NCI-H460 (cell line): ENCODE results near the gene MYMK. TPM values are rescaled to one million over a fixed set of nuclear protein-coding genes. Genes with fewer than 3 reads are reported as not detected.
"Not testable (repeated sequence)": the region's sequence is repeated elsewhere in the genome, so short reads cannot be mapped to it uniquely, and the experiment has no call there.

ENCODE experiments used
- DNase-seq: peaks from one replicate; pipeline ENCODE4 v3.0.0-alpha.2; 2016; ENCODE audit warnings: low read depth; ENCODE audit errors: extremely low read depth
- polyA plus RNA-seq: library from polyadenylated mRNA; depleted of rRNA; stranded (reverse); fragments of >200 nt; gene quantifications from 2 replicates; pipeline ENCODE4 v1.2.3, GENCODE V29; 2014; cell fraction: nucleus; rRNA removed
- total RNA-seq: library from RNA; depleted of rRNA; stranded (reverse); fragments of >200 nt; shearing (Covaris generic); gene quantifications from 2 replicates; pipeline ENCODE4 v1.2.3, GENCODE V29; 2014; rRNA removed

MYMK gene, protein sequence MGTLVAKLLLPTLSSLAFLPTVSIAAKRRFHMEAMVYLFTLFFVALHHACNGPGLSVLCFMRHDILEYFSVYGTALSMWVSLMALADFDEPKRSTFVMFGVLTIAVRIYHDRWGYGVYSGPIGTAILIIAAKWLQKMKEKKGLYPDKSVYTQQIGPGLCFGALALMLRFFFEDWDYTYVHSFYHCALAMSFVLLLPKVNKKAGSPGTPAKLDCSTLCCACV
- total RNA-seq, result not detected in 2 replicates
- not detected in 2 replicates for polyA plus RNA-seq

DNA sequence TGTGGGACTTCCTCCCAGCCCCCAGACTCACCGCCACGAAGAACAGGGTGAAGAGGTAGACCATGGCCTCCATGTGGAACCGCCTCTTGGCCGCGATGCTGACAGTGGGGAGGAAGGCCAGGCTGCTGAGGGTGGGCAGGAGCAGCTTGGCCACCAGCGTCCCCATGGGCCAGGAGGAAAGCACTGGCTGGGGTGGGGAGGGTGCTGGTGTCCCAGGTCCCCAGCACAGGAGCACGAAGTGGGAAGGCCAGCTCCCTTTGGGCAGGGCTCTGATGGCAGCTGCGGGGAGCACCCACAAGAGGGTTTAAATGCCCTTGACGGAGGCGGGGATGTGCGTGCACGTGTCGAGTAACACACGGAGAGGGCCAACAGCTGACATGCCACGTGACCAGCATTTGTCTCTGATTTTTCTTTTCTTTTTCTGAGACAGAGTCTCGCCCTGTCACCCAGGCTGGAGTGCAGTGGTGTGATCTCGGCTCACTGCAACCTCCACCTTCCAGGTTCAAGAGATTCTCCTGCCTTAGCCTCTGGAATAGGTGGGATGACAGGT is at the start of gene MYMK:
MYMK (minus strand) TSS at position 281 of the 550 bp plus-strand sequence; CDS start at position 166, 115 bp downstream.
- DNase-seq, result no peak

DNA sequence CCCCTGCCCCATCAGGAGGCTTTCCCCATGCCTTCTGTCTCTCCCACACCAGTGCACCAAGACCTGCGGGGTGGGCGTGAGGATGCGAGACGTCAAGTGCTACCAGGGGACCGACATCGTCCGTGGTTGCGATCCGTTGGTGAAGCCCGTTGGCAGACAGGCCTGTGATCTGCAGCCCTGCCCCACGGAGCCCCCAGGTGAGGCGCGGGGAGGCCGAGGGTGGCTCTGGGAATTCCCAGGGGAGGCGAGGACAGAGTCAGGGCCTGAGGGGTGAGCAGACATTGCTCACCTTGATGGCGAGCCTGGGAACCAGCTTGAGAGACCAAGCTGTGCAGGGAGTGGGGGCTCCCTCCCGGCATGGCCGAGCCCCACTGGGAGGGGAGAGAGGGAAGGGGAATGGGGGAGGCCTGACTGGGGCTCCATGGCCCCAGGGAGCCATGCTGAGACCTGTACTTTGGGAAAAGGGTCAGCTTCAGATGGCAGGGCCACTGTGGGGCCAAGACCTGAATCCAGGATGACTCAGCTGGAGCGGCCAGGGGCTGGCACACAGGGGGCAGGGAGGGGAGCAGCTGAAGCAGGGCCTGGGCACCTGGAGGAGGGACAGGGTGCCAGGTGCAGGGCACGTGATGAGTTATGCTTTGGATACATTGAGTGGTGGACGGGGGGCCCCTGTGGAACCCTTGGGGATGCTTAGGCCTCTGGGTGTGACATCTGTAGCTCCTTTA is 49.2 kb upstream of the MYMK start:
- no peak for DNase-seq

DNA sequence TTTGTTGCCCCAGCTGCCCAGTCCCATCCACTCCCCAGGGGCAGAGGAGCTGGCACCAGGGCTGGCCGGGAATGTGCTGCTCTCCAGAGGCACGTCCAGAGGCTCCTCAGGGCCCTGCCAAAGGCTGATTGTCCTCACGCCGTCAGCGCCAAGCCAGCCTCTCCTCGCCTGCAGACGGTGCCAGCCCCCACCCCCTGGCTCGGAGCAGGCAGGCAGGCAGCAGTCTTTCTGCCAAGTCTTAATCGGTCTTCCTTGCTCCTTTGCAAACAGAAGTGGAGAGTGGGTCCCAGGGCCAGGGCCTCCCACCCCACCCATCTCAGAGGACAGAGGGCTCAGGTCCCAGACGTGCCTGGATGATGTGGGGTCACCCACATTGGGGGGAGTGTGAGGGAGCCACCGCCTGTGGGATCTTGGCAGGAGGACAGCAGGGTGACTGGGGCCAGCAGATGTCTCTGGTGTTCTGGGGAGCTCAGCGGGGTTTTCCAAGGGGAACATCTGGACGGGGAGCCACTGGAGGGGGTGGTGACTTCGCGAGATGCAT is 48.1 kb upstream of the MYMK start:
- no peak for DNase-seq

DNA sequence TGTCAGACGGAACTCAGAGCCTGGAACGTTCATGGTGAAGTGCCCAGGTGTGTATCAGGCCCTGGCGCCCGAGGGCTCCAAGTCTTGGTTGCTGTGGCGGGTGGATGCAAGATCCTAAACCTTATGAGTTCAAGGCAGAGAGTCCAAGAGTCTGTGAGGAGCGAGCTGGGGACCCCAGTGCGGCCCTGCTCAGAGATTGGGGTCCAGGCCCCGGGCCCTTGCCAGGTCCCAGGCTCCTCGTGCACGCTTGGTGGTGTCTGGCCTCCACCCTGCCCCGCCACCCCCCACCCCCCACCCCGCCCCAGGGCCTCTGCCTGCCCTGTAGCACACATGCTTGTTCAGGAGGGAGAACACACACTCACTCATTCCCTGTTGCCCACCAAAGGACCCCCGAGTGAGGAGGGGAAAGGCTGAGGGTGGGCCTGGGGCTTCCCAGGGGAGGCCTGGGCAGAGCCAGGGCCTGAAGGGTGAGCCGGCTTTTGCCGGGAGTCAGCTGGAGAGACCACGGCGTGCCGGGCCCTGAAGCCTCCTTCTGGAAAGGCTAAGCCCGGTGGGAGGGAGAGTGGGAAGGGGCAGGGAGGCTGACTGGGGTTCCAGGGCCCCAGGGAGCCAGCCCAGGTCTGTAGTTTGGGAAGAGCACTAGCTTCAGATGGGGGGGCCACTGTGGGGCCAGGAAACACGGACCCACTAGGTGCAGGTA is 47.3 kb upstream of the MYMK start:
- no peak for DNase-seq

DNA sequence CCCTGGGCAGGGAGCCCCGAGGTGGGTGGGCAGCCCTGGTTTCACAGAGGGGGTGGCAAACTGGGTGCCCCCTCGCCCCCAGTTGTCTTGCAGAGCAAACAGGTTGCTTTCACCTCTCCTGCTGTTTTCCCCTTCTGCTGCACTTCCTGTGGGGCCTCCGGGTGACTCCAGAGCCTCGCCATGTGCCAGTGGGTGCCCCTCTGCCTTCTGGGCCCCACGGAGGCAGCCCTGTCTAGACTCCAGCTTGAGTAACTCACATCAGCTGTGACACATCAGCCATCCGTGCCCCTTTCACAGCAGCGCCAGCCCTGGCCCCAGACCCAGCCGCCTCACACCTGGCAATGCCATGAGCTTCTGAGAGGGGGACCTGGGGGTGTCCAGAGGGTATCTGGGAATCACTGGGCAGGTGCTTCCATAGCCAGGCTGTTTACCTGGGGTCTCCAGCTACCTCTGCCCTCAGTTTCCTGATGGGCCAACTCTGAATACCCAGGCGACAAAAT is 46.7 kb upstream of the MYMK start:
- DNase-seq, result no peak

DNA sequence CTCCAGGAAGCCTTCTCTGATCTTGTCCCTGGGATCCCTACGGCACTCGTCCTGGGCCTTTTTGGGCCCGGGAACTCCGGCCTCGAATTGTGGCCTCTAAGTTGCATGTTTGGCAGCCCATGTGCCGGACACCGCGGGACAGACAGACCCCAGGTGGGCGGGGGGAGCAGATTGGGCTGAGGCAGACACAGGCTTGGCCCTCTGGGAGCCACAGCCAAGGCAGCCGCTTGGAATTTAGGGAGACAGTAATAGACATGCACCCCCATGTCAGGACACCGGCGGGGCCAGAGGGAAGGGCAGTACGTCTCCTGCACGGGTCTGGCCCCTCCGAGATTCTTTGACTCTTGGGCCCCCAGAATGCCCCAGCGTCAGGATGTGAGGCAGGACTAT is 45.9 kb upstream of the MYMK start:
- no peak for DNase-seq

DNA sequence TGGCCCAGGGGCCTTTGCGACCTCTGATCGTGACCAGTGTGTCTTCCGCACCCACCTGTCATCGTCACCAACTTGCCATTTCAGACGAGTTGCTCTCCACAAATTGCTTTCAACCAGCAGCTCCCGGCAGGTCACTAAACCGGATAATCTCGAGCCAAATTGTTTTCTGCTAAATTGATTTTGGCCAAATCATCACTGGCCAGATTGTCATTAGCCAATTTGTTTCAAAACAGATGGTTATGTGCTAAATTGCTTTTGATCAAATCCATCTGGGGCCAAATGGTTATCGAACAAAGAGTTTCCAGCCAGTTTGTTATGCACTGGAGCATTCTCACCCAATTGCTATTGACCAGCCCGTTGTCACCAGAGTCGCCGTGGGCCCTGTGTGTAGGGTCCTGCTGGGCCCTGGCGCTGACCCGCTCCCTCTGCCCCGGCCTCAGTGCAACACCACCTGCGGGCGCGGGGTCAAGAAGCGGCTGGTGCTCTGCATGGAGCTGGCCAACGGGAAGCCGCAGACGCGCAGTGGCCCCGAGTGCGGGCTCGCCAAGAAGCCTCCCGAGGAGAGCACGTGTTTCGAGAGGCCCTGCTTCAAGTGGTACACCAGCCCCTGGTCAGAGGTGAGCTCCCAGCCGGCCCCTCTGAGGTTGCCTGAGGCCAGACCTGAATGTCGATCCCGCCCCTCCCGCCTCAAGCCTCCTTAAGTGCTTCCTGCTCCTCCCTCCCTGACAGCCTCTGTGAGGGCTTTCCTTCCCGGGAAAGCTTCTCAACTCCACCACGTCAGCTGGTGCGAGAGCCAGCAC is 45.3 kb upstream of the MYMK start:
- DNase-seq, result no peak

DNA sequence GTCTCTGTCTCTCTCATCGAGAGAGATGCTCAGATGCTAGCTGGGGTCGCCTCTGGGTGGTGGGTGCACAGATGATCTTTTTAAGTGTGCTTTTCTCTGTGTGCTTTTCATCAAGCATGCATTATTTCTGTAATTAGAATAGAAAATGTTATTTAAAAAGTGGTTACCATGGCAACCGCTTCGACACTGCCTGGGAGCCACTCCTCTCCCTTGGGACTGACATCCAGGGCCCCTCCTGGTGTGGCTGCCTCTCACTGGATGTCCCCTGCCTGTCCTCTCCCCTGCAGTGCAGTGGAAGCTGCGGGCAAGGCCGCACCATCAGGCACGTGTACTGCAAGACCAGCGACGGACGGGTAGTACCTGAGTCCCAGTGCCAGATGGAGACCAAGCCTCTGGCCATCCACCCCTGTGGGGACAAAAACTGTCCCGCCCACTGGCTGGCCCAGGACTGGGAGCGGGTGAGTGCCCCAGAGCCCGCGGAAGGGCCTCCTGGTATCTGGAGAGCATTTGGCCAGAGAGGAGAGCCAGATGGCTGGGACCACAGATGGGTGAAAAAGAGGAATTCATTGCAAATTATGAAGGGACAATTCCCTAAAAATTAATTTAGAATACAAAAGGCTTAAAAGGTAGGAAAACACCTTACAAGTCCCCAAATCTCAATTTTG is 44.5 kb upstream of the MYMK start:
- no peak for DNase-seq

DNA sequence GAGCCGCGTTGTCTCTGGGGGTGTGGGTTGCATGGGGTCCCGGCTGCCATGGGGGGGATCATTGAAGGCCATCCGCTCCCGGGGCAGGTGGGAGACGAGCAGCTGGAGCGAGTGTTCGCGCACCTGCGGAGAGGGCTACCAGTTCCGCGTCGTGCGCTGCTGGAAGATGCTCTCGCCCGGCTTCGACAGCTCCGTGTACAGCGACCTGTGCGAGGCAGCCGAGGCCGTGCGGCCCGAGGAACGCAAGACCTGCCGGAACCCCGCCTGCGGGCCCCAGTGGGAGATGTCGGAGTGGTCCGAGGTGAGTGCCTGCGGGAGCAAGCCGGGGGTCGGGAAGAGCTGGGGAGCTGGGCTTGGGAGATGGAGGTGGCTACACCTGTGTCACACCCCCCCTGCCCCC is 43.4 kb upstream of the MYMK start:
- no peak for DNase-seq

DNA sequence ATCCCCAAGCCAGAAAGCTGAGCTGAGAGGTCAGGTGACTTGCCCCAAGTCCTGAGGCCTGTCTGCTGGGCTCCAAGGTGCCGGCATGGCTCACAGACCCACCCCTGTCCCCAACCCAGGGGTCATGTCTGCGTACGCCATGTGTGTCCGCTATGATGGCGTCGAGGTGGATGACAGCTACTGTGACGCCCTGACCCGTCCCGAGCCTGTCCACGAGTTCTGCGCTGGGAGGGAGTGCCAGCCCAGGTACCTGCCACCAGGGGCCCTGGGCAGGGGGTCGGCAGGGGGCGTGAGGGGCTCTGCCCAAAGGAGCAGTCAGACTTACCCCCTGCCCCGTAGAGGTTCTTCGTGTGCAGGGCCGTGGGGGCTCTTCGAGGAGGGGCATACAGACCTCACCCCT is 42.1 kb upstream of the MYMK start:
- DNase-seq, result no peak

DNA sequence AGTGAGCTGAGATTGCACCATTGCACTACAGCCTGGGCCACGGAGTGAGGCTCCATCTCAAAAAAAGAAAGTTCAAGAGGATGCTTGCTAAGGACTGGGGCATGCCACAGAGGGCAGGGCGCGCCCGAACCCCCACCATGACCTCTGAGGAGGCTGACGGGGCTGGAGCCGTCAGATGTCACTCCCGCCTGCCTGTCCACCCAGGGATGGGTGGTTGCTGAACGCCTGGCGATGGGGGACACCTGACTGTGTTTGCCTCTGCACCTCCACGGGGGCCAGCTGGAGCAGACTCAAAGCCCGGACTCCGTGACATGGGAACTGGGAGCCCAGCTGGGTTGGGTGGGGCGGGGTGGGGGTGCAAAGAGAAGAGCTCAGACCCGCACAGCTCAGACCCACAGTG is 41.6 kb upstream of the MYMK start:
- no peak for DNase-seq

DNA sequence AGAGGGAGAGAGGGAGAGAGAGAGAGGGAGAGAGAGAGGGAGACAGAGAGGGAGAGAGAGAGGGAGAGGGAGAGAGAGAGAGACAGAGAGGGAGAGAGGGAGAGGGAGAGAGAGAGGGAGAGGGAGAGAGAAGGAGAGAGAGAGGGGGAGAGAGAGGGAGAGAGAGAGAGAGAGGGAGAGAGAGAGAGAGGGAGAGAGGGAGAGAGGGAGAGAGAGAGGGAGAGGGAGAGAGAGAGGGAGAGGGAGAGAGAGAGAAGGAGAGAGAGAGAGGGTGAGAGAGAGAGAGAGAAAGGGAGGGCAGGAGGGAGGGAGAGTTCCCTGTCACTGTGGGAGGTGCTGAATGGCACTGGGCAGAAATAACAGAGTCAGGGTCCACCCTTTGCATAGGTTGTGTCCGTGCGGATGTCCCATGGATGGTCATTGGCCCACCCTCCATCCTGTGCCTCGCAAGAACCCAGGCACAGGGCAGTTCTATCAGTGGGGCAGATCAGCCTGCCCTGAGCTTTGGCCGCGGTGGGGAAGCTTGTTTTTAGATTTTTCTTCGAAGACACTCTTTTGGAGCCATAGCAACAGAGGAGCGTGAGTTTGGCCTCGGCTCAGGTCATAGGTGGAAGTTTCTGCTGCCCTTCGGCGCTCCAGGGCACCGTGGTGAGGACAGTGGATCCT is 39.8 kb upstream of the MYMK start:
- DNase-seq, result no peak

DNA sequence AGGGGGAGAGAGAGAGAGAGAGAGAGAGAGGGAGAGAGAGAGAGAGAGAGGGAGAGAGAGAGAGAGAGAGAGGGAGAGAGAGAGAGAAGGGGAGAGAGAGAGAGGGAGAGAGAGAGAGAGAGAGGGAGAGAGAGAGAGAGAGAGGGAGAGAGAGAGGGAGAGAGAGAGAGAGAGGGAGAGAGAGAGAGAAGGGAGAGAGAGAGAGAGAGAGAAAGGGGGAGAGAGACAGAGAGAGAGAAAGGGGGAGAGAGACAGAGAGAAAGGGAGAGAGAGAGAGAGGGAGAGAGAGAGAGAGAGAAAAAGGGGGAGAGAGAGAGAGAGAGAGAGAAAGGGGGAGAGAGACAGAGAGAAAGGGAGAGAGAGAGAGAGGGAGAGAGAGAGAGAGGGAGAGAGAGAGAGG is 39.1 kb upstream of the MYMK start:
- not testable (repeated sequence) for DNase-seq

DNA sequence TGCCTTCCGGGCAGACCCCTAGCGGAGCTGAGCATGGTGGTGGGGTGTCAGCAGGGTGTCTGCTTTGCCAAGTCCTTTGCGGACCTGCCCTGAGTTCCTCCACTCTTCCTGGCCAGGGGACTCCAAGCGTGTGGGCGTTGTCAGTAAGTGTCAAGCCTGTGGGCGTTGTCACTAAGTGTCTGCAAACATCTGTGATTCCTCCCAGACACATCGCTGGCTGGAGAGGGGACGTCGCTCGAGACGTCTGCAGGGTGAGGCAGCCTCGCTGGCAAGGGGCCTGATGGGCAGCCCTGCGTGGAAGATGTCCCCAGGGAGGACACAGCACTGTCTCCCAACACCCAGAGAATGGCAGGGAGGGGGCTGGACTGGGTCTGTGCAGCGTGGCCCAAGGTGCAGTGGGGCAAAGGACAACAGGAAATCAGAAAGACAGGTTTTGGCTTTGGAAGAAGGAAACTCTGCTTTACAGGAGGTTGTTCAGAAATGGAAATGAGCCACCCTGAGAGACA is 38.6 kb upstream of the MYMK start:
- no peak for DNase-seq

DNA sequence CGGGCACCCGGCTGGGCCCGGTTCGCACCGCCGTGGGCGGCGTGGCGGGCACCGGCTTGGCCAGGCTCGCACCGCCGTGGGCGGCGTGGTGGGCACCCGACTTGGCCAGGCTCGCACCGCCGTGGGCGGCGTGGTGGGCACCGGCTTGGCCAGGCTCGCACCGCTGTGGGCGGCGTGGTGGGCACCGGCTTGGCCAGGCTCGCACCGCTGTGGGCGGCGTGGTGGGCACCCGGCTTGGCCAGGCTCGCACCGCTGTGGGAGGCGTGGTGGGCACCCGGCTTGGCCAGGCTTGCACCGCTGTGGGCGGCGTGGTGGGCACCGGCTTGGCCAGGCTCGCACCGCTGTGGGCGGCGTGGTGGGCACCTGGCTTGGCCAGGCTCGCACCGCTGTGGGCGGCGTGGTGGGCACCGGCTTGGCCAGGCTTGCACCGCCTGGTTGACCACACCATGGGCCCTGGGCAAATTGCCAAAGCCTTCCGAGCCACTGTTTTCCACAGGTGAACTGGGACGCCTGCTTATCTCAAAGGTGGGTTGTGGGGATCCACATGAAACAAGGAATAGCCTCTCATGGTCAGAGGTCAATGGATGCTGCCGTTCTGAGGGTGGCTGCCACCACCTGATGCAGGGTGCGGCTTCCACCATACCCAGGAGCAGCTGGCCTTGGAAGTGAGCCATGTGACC is 38.0 kb upstream of the MYMK start:
- DNase-seq, result no peak

DNA sequence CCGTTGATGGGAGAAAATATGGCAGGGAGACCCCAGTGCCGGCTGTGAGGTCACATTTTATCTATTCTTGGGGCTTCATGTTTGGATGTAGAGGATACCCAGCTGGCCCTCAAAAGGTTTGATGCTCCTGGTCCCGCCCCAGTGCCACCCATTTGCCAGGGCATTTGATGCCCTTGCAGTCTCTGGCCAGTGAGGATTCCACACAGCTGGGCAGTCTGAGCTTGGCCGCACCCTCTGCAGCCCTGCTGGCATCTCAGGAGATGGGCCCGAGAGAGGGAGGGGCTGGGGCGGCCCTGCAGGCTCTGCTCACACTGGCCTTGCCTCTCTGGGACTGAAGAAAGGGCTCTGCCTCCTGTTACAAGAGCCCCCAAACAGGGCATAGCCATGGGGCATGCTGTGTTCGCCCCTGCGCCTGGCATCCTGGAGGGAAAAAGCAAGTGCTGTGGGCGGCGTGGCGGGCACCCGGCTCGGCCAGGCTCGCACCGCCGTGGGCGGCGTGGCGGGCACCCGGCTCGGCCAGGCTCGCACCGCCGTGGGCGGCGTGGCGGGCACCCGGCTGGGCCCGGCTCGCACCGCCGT is 37.3 kb upstream of the MYMK start:
- DNase-seq, result no peak

DNA sequence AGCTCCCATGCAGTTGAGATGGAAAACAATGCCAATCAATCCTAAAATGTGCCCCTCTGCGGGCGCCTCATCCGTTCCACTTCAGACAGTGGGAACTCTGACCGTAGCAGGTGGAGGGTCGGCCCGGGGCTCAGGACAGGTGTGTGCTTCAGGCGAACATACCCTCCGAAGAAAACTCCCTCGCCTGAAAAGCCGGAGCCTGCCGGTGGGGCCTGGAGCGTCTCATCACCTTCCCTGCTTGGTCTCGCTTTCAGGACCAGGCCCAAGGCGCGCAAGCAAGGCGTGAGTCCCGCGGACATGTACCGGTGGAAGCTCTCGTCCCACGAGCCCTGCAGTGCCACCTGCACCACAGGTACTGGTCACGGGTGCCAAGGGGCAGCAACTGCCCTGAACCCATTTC is 36.2 kb upstream of the MYMK start:
- no peak for DNase-seq

DNA sequence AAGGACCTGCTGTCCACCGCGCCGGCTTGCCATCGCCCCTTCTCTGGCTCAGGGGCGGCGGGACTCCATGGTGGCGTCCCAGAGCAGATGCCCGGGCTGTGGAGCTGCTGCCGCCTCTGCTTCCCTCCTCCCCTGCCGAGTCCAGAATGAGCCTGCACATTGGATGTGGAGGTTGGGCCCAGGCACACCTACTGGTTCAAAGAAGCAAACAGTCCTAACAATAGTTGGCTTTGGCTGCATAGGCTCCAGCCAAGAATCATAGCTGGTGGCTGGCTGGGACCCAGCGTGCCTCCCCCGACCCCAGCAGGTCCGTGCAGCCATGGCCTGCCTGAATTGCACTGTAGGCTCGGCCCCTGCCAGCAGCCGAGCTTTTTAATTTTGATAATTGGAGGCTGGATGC is 35.6 kb upstream of the MYMK start:
- DNase-seq, result no peak
